H1 (cell line): ENCODE measurements around the gene NRTN. TPM values are rescaled to one million over a fixed set of nuclear protein-coding genes. Genes with fewer than 3 reads are reported as not detected.

Experiments
- BACH1 ChIP-seq: IDR thresholded peaks from 2 replicates; pipeline ENCODE4 v1.6.1; 2012; ENCODE audit warnings: low read length, improper control_type of control experiment
- CHD1 ChIP-seq: IDR thresholded peaks from 2 replicates; pipeline ENCODE4 v1.6.1; 2012; ENCODE audit warnings: low read depth, low read length, improper control_type of control experiment
- CTCF ChIP-seq, 3 experiments: IDR thresholded peaks; 1 replicate in 2 of 3; 2 replicates in 1 of 3; pipeline versions ENCODE4 v1.5.1 to v1.6.1; 2011; ENCODE audit warnings: low read length in 3 of 3, mild to moderate bottlenecking in 3 of 3, inconsistent platforms in 2 of 3, low read depth in 1 of 3, moderate library complexity in 1 of 3; ENCODE audit not compliant: insufficient read depth in 1 of 3; ENCODE audit errors: control extremely low read depth in 1 of 3
- MAFK ChIP-seq: IDR thresholded peaks from 2 replicates; pipeline ENCODE4 v1.6.1; 2012; ENCODE audit warnings: low read depth, mild to moderate bottlenecking, improper control_type of control experiment, low read length
- SP4 ChIP-seq: IDR thresholded peaks from 2 replicates; pipeline ENCODE4 v1.6.1; 2012; ENCODE audit warnings: low read length, inconsistent platforms
- polyA plus RNA-seq, 7 experiments: library from polyadenylated mRNA; depleted of rRNA in 3 of 7; stranded (reverse) in 5 of 7; unstranded in 2 of 7; fragments of >200 nt in 5 of 7; fragments of 200-250 nt in 2 of 7; gene quantifications; 1 replicate in 5 of 7; 2 replicates in 1 of 7; 4 replicates in 1 of 7; pipeline versions ENCODE4 v1.2.1 to v1.2.3, GENCODE V29; 2011 to 2013; ENCODE audit warnings: missing spikeins in 2 of 7, mixed read lengths in 2 of 7
- total RNA-seq: library from RNA; stranded (reverse); fragmentation: NEBNext Ultra II Directional; extraction: Animal tissue kit (Norgen Biotek cat#: 25700); gene quantifications from 2 replicates; pipeline ENCODE4 v1.2.1, GENCODE V29; 2021

Gene NRTN
- total and polyA plus RNA-seq, 2 of the 8 experiments (the other 6 are each of a cell fraction or from before 2014, with no cell fraction given): 3.9 to 5.3 TPM

- TF ChIP-seq CTCF (IDR thresholded peaks at IDR 0.05; ENCODE audit: control extremely low read depth in 1 of 3, insufficient read depth in 1 of 3, low read depth in 1 of 3, low read length in 3 of 3) (no peak), MAFK (no peak), CHD1 (no peak), SP4 (no peak), BACH1 (no peak)
Measured at GRCh38 chr19:5767949-5768348, 36.9 kb upstream of the NRTN start (continued).
